Inflammatory macrophage (primary cell): ENCODE results near the gene DNASE1L2.
"Not testable (repeated sequence)": the region's sequence is repeated elsewhere in the genome, so short reads cannot be mapped to it uniquely, and the experiment has no call there.

Source experiments
- DNase-seq, 2 donors: peaks; one replicate each; pipeline ENCODE4 v3.0.0-alpha.2; 2020 to 2022
- total RNA-seq, 18 experiments: gene quantifications; one replicate each; lab custom pipeline; 2026; ENCODE audit warnings: mixed read lengths in 6 of 18, inconsistent platforms in 2 of 18; lab: John Stamatoyannopoulos, UW

The DNASE1L2 gene, protein sequence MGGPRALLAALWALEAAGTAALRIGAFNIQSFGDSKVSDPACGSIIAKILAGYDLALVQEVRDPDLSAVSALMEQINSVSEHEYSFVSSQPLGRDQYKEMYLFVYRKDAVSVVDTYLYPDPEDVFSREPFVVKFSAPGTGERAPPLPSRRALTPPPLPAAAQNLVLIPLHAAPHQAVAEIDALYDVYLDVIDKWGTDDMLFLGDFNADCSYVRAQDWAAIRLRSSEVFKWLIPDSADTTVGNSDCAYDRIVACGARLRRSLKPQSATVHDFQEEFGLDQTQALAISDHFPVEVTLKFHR
- total RNA-seq = 0.13 to 1.4 (median 0.41) reads per million in 18 experiments

DNA sequence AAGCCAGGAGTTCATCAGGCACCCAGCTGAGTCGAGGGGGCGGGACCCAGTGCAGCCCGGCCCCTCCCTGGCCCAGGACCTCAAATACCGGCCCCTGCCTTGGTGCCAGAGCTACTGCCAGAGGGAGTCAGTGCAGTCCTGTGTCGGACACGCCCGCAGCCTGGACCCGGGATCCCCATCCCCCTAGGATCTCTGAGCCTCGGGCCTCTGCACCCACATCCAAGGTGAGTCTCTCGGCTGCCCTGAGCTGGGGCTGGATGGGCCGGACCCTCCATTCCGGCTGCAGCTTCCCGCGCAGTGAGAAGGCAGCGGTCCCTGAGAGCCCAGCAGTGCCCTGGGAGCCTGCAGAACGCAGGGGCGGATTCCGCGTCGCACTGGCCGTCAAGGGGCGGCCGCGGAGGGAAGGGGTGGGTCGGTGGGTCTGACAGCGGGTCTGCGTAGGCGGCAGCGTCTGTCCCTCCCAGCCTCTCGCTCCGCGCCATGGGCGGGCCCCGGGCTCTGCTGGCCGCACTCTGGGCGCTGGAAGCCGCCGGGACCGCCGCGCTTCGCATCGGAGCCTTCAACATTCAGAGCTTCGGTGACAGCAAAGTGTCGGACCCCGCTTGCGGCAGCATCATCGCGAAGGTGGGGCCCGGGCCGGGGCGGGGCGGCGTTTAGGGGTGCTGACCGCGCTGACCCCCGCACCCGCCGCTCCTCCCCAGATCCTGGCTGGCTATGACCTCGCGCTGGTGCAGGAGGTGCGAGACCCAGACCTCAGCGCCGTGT lies at the start of gene DNASE1L2:
Gene DNASE1L2 (plus strand): TSS at position 108 of the 765 bp plus-strand sequence. CDS start 373 bp downstream, at position 481.
- DNase-seq = peak in 1 of 2 donors; percentile 6

DNA sequence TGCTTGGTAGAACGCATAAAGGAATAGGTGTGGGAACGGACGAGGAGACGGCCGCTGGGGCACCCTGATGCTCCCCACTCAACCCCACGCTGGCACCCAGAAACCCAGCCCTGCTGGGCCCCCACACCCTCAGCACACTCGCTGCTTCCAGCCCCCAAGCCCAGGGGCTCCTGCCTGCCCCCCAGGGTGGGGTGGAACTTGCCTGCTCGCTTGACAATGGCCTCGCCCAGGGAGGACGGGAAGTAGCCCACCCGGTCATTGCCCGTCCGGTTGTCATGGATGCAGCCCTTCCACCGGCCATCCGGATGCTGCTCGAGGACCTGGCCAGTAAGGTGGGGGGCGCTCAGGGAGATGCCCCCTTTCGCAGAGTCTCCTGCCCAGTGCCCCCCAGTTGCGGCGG lies 49.7 kb upstream of the DNASE1L2 start:
- no peak for DNase-seq

DNA sequence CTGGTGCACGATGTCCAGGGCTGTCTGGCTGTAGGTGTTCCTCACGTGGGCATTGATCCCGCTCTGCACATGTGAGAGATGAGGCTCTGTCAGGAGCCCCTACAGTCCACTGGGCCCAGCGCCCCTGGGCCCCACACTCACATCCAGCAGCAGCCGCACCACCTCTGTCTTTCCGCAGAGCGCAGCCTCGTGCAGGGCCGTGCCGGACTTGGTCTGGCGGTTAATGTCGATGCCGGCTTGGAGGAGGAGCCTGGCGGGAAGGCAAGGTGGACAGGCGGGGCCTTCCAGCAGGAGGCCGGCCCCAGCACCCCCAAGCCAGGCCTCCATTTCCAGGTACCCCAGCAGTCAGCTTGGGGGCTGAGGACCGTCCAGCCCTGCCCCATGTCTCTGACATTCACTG lies 49.0 kb upstream of the DNASE1L2 start:
- no peak for DNase-seq

DNA sequence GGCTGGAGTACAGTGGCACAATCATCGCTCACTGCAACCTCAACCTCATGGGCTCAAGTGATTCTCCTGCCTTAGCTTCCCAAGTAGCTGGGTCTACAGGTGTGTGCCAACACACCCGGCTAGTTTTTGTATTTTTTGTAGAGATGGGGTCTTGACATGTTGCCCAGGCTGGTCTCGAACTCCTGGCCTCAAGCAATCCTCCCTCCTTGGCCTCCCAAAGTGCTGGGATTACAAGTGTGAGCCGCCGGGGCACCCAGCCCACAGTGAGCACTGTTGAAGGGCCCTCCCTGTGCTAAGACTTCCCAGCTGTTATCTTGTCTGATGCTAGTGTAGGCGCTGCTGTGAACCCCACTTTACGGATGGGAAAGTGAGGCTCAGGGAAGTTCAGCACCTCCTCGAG lies 47.8 kb upstream of the DNASE1L2 start:
- DNase-seq = no peak

DNA sequence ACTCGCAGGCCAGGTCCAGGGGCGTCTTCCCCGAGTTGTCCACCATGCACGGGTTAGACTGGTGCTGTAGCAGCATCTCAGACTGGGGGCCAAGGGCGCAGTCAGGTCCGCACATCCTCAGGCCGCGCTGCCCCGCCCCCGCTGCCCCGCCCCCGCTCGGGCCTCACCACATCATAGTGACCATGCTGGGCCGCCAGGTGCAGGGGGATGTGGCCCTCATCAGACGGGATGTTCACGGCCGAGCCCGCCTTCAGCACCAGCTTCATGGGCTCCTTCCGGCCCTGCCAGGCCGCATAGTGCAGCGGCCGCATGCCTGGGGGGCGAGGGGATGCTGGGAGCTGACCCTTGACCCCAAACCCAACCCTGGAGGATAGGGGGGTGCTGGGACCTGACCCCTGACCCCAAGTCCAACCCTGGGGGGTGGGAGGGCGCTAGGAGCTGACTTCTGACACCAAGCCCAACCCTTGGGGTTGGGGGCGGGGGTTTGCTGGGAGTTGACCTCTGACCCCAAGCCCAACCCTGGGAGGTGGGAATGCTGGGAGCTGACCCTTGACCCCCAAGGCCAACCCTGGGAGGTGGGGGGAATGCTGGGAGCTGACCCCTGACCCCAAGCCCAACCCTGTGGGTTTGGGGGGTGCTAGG lies 46.9 kb upstream of the DNASE1L2 start:
- DNase-seq = no peak

DNA sequence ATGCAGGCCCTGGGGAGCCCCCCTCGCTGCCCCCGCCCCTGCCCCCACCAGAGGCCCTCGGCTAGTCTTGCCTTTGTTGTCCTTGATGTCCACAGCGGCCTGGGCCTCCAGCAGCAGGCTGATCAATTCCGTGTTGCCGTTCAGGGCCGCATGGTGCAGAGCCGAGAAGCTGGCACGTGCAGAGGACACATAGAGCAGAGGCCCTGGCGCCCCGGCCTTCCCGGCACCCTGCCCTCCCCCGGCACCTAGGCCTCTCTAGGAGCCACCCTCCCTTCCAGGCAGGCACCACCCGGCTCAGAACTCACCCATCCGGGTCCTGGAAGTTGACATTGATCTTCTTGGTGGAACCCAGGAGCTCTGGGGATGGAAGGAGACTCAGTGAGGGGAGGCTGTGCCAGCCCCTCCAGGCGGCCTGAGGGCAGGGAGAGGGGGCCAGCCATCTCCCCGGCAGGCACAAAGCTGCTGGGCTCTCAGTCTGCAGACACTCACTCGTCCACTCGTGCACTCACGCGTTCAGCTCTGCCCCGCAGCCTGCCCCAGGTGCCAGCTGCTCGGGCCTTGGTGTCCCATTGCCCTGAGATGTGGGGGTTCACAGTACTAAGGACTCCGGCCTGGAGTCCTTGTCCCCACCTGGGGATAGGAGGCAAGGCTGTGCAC lies 46.1 kb upstream of the DNASE1L2 start:
- no peak for DNase-seq

DNA sequence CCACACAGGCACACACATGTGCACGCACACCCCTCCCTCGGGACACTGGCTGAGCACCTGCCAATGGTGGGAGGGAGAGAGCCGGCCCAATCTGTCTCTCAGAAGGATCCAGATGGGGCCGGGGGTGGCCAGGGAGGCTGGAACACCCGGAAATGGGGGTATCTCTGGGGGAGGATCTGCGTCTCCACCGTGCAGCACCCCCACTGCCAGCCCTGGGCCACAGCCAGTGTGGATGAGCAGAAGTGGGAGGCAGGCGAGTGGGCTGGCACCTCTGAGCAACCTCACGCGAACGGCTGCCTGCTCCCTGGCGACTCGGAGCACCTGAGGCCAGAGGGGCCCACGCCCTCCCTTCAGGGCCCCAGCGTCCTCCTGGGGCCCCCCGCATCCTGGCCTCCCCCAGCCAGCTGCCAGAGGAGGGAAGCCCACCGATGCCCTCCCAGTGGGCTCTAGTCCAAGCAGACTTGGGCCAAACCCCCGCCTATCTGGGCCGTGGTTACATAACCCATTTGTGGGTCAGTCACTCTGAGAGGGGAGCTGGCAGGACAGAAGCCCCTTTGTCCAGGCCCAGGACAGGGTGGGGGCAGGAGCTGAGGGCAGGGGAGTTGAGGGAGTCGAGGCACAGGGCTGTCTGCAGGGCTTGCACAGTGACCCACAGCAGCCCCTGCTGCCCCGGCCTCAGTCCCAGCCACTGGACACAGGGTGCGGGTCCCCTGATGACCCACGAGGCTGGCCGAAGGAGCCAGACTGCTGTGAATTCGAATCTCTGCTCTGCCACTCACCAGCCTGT lies 45.4 kb upstream of the DNASE1L2 start:
- no peak for DNase-seq

DNA sequence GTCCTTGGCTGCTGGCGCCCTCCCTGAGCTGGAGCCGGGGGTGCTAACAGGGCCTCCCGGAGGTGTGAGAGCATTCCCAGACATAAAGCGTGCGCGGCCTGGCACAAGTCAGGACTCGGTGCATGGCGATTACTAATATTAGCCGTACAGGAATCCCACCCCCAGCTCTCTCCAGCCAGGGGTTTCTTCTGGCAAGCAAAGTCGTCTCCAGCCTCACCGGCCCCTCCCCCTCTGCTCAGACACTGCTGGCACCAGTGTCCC lies 44.9 kb upstream of the DNASE1L2 start:
- DNase-seq = no peak

DNA sequence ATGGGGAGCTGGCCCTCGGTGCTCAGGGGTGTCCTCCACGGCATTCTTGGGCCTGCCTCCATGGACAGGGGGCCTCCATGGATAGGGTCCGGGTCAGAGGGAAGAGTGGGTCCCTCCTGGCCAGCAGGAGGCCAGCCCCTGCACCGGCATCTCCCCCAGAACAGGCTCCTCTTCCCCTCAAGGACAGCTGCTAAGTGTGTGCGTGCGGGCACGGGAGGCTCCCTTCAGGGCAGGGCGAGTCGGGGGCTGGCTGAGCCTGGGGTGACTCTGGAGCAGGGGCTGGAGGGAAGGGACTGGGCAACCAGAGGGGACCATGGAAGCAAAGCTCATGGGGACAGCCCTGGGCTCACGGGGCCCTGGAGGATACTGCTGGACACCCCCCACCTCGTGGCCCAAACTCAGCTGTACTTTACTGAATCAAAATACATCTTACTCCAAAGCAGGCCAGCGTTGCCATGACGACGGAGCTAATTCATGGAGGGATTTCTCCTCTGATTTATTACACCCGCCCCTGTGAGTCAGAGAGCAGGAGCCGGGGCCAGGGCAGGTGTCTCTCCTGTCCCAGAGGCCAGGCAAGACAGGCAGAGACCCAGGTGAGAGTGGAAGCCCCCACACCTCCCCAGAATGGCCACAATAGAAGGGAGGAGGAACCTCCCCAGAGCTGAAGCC lies 41.9 kb upstream of the DNASE1L2 start:
- no peak for DNase-seq

DNA sequence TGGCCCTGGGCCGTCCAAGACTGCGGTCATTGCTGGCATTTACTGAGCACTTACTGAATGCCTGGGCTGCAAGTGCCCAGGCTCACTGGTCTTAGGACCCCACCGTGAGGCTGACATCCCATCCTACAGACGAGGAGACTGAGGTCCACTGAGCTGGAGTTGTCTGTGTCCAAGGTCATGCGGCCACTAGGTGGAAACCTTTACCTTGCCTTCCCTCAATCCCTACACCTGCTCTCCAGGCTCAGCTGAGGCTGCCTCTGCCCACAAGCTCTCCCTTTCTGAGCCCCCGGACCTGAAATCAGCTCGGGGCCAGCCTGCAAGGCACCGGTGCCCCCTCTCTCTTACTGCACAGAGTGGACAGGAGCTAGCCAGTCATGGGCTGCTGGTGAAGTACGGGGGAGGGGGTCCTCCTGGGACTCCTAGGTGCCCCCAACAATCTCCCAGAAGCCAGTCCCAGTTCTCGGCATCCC lies 41.4 kb upstream of the DNASE1L2 start:
- peak in 1 of 2 donors; percentile 37 for DNase-seq

DNA sequence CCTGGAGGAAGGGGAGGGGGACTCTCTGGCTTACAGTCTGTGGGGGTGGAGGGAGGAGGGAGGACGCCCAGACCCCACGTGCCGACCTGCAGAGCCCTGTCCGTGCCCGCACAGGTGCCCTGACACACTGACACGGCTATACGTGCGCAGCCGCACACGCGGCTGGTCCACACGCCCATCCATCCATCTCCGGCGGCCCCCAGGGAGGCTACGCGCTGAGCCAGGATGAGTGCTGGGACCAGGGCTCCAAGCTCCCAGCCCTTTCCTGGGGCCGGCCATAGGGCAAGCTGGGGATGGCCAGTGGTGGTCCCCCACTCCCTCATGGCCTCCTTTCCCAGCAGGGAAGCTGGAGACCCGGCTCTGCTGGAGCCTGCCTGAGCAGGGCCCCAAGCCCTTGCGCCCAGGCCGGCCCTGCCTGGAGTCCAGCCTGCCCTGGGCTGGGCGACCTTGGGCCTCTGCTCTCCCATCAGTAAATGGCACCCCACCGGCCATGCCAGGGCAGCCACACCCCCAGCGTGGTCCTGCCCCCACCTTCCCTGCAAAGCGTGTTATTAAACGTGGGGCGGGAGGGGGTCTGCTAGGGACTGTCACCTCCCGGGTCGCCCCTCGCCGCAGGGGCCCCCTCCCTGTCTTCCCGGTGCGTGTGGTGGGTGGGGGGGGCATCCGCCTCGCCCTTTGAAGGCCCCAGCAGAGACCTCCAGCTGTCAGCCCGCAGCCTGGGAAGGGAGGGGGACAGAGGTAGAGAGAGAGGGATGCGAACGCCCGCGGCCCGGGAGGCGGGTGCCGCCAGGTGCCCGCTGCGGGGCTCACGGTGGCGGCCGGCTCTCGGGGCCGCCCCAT lies 40.7 kb upstream of the DNASE1L2 start:
- no peak for DNase-seq

DNA sequence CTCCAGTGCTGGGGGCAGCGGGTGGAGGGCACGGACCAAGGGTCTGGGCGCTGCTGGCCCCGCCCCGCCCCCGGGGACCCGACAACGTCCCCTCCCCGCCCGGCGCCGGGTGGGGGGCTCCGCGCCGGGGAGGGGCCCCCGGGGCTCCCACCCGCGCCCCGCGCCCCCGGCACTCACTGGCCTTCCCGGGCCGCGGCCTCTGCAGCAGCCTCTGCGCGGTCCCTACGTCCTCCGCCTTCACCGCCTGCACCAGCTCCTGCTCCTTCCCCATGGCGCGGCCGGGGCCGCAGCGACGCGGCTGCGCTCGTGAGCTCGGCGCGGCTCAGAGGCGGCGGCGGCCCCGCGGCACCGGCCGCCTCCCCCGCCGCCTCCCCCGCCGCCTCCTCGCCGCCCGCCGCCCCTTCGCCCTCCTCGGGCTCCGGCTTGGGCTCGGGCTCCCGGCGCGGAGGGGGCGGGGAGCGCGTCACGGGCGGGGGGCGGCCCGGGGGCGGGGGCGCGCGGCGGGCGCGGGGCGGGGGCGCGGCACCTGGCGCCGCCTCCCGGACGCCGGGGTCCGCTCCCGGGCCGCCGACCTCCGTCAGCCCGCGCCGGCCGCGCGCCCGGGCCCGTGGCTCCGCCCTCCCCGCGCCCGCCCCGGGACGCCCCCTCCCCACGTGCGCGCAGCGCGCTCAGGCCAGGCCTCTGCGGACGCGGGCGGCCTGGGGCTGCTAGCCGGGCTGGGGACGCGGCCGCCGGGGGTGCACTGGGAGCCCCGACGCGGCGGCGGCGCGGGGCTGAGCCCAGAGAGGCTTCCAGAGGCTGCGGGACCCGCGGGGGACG lies 39.9 kb upstream of the DNASE1L2 start, which contains the start of gene CASKIN1:
Gene CASKIN1 (minus strand): TSS at position 444 of the 819 bp plus-strand sequence. CDS start 173 bp downstream, at position 271.
- DNase-seq = peak; percentile 8 to 46

DNA sequence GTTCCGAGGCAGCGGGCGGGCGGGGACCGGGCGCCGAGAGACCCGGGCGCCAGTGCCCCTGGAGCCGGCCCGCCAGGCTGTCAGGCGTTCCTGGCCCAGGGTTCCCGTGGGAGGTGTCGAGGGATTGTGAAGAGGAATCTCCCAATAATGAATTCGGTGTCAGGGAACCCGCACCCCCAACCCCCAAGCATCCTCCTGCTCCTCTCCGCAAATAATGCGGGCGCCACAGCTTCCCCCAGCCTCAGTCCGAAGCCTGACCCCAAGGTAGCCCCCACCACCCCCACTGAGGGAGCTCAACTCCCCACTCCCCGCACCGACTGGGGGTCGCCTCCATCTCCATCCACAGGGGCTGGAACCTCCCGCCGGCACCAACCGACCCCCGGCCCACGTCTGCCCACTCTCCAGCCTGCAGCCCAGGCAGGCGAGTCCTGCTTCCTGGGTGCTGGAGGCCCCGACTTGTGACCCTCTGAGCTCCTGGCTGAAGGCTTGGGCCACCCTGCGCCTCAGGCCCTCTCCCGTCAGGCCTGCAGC lies 39.2 kb upstream of the DNASE1L2 start:
- DNase-seq = no peak

DNA sequence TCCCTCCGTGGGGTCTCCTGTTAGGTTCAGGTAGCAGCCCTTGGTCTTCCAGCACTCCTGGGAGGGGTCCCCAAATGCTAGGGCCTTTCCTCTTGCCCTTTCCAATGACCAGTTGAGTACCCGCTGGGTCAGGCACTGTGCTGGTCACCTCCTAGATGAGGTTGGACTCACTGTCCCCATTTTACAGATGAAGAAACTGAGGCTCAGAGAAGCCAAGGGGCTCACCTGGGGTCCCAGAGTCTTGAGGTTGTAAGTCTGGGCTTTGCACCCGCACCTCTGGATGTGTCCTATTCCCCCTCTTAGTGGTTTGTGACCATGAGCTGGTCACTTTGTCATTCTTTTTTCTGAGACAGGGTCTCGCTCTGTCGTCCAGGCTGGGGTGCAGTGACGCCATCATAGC lies 38.5 kb upstream of the DNASE1L2 start:
- DNase-seq = no peak

DNA sequence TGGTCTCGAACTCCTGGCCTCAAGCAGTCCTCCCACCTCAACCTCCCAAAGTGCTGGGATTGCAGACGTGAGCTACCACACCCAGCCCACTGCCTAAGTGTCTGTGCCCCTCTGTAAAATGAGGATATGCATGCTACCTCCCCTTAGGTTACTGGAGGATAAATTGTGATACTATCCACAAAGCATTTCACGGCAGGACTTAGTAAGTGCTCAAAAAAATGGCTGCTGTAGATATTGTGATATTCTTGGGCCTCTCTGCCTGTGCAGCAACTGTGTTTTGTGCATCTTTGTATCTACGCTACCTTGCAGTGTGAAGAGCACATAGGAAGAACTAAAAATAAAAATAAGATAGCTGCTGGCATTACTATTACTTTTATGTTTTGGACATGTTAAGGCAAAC lies 38.0 kb upstream of the DNASE1L2 start:
- DNase-seq = no peak

DNA sequence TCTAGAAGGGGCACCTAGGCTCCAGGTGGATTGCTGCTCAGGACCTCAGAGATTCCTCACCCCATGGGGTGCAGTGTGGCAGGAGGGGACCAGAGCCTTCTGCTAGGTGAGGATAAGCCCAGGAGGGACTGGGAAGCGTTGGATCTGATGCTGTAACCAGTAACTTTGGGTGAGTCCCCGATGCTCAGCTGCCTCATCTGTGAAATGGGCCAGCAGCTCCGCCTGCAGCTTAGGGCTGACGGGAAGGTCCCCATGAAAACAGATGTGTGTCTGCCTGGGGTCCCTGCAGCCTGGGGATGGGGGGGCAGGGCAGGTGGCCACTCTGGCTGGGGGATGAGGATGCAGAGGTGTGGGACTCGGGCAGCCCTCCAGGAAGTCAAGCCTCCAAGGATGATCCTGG lies 37.1 kb upstream of the DNASE1L2 start:
- no peak for DNase-seq

DNA sequence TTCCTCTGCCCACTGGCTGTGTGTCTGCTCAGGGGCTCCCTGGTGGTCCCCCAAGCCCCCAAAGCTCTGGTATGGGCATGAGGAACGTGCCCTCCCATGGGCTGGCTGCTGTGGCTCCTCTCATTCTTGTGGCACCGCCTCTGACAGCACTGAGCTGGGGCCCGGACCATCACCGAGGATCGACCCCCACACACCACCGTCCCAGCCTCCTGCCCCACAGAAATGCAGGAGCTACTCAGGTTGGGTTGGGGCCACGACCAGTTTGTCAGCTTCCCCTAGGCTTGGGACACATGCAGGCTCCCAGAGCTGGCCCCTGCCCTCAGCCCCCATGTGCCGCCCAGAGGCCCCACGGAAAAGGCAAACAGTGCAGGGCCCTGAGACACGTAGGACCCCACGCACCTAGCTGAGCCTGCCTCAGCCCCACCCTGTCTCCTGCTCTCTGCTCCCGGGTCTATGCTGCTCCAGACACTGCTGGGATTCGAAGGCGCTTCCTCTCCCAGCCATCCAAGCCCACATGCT lies 36.6 kb upstream of the DNASE1L2 start:
- no peak for DNase-seq

DNA sequence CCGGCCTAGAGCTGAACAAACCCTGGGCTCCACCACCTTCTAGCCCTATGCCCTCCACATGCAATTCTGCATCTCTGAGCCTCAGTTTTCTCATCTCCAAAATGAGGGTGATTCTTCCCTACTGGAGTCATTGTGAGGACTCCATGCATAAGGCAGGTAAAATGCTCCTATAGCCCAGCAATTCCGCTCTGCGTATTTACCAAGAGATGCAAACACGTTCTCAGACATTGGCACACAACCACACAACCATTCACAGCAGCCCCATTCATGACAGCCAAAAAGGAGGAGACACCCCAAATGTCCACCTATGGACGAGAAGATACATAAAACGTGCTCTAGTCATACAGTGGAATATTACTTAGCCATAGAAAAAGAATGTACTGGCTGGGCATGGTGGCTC lies 35.9 kb upstream of the DNASE1L2 start:
- no peak for DNase-seq

DNA sequence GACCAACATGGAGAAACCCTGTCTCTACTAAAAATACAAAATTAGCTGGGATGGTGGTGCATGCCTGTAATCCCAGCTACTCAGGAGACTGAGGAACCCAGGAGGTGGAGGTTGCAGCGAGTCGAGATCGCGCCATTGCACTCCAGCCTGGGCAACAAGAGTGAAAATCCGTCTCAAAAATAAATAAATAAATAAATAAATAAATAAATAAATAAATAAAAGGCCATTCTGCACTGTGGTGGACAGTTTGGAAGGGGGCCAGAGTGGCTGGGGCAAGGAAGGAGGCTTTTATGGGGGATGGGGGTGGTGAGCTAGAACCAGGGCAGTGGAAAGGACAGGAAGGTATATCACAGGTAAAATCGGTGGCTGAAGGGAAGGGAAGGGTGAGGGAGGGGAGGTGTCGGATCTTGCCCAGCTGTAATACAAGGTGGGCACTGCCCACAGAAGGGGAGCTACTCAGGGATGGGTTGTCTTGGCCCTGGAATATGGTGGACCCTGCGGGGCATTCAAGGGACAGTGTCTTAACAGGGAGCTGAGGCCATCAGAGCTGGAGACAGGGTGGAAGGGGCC lies 33.0 kb upstream of the DNASE1L2 start:
- not testable (repeated sequence) for DNase-seq
